Type B pancreatic cell (in vitro differentiated cells): ENCODE results near the gene SND1. TPM values are rescaled to one million over a fixed set of nuclear protein-coding genes. Genes with fewer than 3 reads are reported as not detected.

ENCODE experiments used
- DNase-seq: peaks from one replicate; pipeline ENCODE4 v3.0.0; 2021; ENCODE audit warnings: mixed read lengths; ENCODE audit not compliant: unreplicated experiment; ENCODE audit errors: extremely low spot score
- H3K27ac Mint-ChIP-seq: 2 replicates; pipeline ENCODE4 v1.8.0; 2021; ENCODE audit warnings: mild to moderate bottlenecking, mixed read lengths
- H3K27me3 Mint-ChIP-seq: 2 replicates; pipeline ENCODE4 v1.8.0; 2021; ENCODE audit warnings: mixed read lengths
- H3K36me3 Mint-ChIP-seq: 2 replicates; pipeline ENCODE4 v1.8.0; 2021; ENCODE audit warnings: mixed read lengths
- H3K4me1 Mint-ChIP-seq: one replicate; pipeline ENCODE4 v1.8.0; 2021; ENCODE audit warnings: mixed read lengths; ENCODE audit not compliant: unreplicated experiment
- H3K4me3 Mint-ChIP-seq: 2 replicates; pipeline ENCODE4 v1.8.0; 2021; ENCODE audit warnings: mild to moderate bottlenecking, mixed read lengths
- H3K9me3 Mint-ChIP-seq: 2 replicates; pipeline ENCODE4 v1.8.0; 2021; ENCODE audit warnings: mixed read lengths
- total RNA-seq: library from RNA; stranded (reverse); gene quantifications from 2 replicates; pipeline ENCODE4 v1.2.1, GENCODE V29; 2021; ENCODE audit warnings: low replicate concordance
- TF ChIP-seq, protein P1 (sequence below): fragments of 200-600 bp; sonication (generic); conservative IDR thresholded peaks from 2 replicates; pipeline ENCODE4 v1.5.0; 2021; ENCODE audit warnings: antibody characterized with exemption, mild to moderate bottlenecking

Gene SND1
- total RNA-seq, 1 donor from 2014 or later = 199 TPM

DNA sequence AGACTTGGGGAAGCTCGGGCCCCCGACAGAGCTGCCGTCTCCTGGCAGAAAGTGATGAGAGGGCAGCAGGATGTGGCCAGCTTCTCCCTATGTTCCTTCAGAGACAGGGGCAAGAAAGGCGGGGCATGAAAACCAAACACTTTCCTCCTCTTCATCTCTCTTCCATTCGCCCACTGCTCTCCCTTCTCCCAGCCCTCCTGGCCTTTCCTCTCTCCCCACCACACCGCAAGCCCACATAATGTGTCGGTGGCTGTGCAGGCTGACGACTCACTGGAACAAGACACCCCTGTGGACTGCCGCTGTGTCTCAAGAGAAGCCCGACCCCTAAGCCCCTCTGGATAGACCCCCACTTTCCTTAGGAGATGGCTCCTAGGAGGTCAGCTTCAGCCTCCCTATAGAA lies 438.5 kb downstream of the SND1 start:
- TF ChIP-seq, protein P1, sequence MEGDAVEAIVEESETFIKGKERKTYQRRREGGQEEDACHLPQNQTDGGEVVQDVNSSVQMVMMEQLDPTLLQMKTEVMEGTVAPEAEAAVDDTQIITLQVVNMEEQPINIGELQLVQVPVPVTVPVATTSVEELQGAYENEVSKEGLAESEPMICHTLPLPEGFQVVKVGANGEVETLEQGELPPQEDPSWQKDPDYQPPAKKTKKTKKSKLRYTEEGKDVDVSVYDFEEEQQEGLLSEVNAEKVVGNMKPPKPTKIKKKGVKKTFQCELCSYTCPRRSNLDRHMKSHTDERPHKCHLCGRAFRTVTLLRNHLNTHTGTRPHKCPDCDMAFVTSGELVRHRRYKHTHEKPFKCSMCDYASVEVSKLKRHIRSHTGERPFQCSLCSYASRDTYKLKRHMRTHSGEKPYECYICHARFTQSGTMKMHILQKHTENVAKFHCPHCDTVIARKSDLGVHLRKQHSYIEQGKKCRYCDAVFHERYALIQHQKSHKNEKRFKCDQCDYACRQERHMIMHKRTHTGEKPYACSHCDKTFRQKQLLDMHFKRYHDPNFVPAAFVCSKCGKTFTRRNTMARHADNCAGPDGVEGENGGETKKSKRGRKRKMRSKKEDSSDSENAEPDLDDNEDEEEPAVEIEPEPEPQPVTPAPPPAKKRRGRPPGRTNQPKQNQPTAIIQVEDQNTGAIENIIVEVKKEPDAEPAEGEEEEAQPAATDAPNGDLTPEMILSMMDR = no peak
- H3K36me3 Mint-ChIP-seq = peaks cover 26% of the 10 kb centered on the region
- H3K27ac Mint-ChIP-seq = no peak overlapping the region
- no peaks in the 10 kb centered on the region for H3K27me3 Mint-ChIP-seq
- peaks cover under 1% of the 10 kb centered on the region for H3K4me1 Mint-ChIP-seq
- H3K9me3 Mint-ChIP-seq = no peaks in the 10 kb centered on the region
- no peak for DNase-seq
- H3K4me3 Mint-ChIP-seq = no peak overlapping the region

DNA sequence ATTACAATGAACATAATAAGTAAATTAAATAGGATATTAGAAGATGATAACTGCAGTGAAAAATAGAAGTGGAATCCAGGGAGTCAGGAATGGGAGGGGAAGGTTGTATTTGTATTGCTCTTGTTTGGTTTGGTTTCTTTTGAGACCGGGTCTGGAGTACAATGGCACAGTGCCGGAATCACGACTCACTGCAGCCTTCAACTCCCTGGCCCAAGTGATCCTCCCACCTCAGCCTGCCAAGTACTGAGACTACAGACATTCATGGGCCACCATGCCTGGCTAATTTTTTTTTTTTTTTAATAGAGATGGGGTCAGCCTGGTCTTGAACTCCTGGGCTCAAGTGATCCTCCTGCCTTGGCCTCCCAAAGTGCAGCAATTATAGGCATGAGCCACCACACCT lies 439.1 kb downstream of the SND1 start:
- H3K36me3 Mint-ChIP-seq = peaks cover 33% of the 10 kb centered on the region
- H3K4me1 Mint-ChIP-seq = no peaks in the 10 kb centered on the region
- no peaks in the 10 kb centered on the region for H3K27me3 Mint-ChIP-seq
- H3K9me3 Mint-ChIP-seq = no peaks in the 10 kb centered on the region
- H3K4me3 Mint-ChIP-seq = no peak overlapping the region
- H3K27ac Mint-ChIP-seq = no peak overlapping the region
- TF ChIP-seq, protein P1 = no peak
- DNase-seq = no peak

DNA sequence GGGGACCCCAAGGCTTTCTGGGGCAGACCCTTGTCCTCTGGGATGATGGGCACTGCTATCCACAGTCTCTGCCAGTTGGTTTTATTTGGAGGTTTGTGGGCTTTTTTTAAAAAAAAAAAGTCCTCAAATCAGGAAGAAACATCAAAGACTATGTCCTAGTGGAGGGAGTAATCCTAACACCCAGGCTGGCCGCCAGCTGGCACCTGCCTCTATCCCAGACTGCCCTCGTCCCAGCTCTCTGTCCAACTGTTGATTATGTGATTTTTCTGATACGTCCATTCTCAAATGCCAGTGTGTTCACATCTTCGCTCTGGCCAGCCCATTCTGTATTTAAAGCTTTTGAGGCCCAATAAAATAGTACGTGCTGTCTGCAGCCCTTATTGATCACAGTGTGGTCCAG lies 440.2 kb downstream of the SND1 start:
- DNase-seq = no peak
- Mint-ChIP-seq H3K36me3 (peaks cover 35% of the 10 kb centered on the region), H3K4me3 (no peak overlapping the region), H3K27ac (no peak overlapping the region), H3K9me3 (no peaks in the 10 kb centered on the region), H3K4me1 (no peaks in the 10 kb centered on the region), H3K27me3 (no peaks in the 10 kb centered on the region)
- TF ChIP-seq, protein P1 = no peak

DNA sequence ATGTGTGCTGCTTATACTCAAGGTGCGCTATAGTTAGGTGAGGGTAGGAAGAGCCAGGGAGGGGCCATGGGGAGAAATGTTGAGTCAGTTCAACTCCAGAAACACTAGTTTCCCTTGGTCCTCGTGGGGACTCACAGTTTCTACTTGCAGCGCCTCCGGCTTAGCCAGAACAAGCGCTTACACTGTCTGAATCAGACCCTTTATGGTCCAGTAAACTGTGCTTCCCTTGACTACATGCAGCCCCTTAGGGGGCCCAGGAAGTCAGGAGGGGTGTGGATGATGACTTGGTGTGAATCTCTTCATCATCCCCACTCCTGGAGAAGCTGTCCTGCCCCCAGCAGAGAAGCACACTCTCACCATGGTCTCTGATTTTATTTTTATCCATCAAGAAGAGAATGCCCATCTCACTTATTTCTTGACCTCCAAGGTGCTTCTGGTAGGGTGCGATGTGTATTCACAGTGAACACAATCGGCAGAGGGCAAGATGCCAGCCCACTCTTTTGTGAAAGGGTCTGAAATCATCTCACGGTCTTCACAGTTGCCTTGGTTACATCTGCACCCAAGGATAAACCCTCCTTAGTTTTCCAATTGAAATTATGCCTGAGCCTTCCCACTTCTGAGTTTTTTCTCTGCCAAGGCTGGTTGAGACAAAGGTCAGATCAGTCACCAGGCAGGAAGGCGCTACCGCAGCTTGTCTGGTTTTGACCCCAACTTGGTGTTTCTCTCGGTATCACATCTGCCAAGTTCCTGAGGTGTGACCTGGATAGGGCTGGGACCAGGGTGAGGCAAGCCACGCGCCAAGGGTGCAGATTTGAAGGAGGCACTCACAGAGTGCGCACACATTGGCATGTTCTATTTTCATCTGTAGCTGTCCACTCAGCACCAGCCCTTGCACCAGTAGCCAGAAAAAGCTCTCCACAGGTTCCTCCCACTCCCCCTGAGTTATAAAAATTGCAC lies 441.9 kb downstream of the SND1 start:
- no peaks in the 10 kb centered on the region for H3K9me3 Mint-ChIP-seq
- H3K36me3 Mint-ChIP-seq = peaks cover 32% of the 10 kb centered on the region
- peak overlapping the region; percentile 26 for H3K27ac Mint-ChIP-seq
- no peaks in the 10 kb centered on the region for H3K27me3 Mint-ChIP-seq
- no peak for DNase-seq
- no peak overlapping the region for H3K4me3 Mint-ChIP-seq
- H3K4me1 Mint-ChIP-seq = no peaks in the 10 kb centered on the region
- TF ChIP-seq, protein P1 = no peak

DNA sequence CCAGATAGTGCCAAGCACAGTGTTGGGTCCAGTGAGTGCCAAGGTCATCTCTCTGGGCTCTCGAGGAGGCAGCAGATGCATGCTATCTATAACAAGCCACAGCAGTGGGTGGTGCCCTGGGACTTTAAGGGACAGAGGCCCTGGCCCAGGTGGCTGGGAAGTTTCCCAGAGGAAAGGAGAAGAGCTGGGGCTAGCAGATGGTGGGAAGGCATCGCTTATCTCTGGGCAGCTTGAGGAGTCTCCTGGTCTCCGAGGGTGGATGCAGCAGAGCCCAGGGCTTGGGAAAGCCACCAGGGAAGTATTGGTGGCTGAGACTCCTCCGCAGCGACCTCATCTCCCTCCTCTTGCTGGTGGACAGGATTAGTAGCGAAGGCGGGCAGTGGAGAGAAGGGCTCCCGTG lies 442.7 kb downstream of the SND1 start:
- Mint-ChIP-seq H3K9me3 (no peaks in the 10 kb centered on the region), H3K36me3 (peaks cover 32% of the 10 kb centered on the region), H3K27me3 (no peaks in the 10 kb centered on the region), H3K27ac (no peak overlapping the region), H3K4me1 (no peaks in the 10 kb centered on the region), H3K4me3 (no peak overlapping the region)
- no peak for DNase-seq
- TF ChIP-seq, protein P1 = no peak
